HG03159 (cell line): ENCODE results near the gene PHEX.

Experiments used
- ATAC-seq: cut with Tn5 transposase; IDR thresholded peaks from one replicate; pipeline ENCODE4 v1.9.1; 2021; ENCODE audit warnings: mild to moderate bottlenecking, moderate library complexity; ENCODE audit not compliant: unreplicated experiment

PHEX gene

DNA sequence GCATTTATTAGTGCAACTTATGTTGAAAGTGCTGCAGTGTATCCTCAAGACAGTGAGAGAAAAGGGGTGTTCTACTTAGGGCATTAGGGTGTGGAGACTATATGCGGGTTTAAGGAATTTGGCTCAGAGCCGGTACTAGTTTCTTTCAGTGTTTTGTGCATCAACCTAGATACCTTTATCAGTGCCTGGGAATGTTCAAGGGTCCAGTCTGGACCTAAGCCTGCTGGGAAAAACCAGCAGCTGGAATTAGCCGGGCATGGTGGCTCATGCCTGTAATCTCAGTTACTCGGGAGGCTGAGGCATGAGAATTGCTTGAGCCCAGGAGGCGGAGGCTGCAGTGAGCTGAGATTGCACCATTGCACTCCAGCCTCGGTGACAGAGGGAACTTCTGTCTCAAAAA lies 7.4 kb downstream of the PHEX start:
- ATAC-seq, result no peak

DNA sequence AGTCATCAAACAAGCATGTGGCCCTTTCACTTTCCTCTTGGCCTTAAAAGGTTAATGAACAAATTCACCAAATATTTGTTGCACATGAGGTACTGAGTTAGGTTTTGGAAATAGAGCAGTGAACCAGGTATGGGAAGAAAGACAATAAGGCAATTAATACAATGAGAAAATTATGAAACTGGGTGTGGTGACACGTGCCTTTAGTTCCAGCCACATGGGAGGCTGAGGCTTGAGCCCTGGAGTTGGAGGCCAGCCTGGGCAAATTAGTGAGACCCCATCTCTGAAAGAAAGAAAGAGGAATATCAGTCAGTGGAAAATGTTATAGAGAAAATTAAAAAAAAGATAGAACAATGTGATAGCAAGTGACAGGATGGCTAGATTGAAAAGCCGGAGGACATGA lies 8.1 kb downstream of the PHEX start:
- no peak for ATAC-seq

GRCh38 chrX:22041907-22042530 lies 9.9 kb downstream of the PHEX start:
- no peak for ATAC-seq

DNA sequence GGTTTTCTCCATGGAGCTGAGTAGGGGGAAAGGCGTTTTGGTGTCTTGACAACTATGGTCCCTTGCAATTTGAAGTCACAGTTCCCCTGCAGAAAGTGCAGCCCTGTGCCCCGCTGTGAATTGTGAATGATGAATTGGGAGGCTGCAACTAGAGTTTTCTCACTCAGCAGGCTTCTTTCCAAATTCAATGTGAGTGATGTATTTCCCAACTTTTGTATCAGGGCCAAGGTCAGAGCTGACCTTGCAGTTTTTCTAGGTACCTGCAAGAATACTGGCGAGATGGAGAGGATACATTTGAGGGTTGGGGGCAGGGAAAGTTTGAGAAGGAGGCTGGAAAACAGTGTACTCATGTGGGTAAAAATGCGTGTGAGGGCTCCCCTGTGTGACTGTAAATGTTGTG lies 11.7 kb downstream of the PHEX start:
- ATAC-seq, result no peak

- ATAC-seq, result no peak
Observed at GRCh38 chrX:22047468-22047867, 15.3 kb downstream of the PHEX start.

GRCh38 chrX:22053481-22053880 lies 21.4 kb downstream of the PHEX start:
- no peak for ATAC-seq

DNA sequence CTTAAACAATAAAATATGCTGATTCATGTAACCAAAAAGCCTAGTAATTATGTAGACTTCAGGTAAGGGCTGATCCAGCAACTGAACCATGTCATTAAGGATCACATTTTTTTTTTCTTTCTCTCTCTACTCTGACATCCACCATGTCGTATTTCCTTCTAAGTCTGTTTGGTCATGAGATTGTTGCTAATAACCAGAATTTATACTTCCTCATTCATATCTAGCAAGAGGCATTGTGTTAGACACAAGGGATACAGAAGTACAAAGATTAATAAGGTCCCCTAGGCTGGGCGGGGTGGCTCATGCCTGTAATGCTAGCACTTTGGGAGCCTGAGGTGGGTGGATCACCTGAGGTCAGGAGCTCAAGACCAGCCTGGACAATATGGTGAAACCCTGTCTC lies 24.1 kb downstream of the PHEX start:
- no peak for ATAC-seq

GRCh38 chrX:22057667-22058066 lies 25.5 kb downstream of the PHEX start:
- ATAC-seq, result no peak

GRCh38 chrX:22059775-22060174 lies 27.6 kb downstream of the PHEX start:
- no peak for ATAC-seq

- peak; percentile 63 for ATAC-seq
Observed at GRCh38 chrX:22060415-22061280, 28.5 kb downstream of the PHEX start.

- peak; percentile 78 for ATAC-seq
Observed at GRCh38 chrX:22063284-22063683, 31.2 kb downstream of the PHEX start.

DNA sequence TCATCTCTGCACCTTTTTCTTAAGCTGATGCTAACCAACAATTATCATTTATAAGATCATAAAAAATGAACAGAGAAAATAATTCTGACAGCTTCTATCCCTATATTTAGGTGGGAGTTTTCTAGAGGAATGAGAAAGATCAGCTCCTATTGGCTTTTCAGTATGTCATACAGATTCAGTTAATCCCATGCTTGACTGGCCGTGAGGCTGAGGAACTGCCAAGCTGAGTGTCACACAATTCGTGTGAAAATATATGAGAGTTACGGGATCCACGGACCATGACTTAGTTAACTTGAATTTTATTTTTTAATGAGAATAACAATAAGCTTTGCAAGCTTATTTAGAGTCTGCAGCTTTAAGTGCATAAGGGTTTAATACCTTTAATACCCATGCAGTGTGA lies 37.5 kb downstream of the PHEX start:
- no peak for ATAC-seq

DNA sequence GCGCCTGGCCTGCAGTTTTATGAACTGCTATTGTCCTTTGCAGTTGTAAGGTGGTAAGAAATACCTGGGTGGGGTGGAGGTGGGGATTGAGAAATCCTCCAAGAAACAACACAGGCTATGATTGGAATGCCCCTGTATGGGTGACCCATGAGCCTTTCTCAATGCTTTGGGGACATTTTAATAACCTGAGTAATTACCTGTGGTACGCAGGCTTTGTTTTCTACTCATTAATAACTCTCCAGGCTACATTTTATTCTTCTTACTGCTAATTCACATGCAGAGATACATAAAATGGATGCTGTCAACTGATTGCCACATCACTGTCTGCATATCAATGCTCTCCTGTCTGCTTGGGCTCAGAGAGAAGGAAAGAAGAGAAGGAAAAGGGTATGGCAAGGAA lies 41.8 kb downstream of the PHEX start:
- ATAC-seq, result no peak

DNA sequence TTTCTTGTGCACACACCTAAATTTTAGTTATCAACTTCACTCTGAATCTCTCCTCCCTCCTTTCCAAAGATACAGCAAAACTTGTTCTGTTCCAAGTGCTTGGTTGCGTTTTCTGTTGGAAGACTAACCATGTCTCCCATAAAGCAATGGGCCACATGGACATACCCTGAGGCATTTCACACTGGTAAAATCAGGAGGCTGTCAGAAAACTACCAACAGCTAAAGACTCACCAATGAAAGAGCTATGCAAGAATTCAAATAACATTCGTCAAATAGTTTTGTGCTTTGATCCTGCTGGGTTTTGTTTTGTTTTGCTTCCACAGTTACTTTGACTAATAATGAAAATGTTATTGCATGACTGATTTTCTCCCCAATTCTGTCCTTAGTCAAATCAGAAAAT lies 46.0 kb downstream of the PHEX start:
- ATAC-seq, result no peak

DNA sequence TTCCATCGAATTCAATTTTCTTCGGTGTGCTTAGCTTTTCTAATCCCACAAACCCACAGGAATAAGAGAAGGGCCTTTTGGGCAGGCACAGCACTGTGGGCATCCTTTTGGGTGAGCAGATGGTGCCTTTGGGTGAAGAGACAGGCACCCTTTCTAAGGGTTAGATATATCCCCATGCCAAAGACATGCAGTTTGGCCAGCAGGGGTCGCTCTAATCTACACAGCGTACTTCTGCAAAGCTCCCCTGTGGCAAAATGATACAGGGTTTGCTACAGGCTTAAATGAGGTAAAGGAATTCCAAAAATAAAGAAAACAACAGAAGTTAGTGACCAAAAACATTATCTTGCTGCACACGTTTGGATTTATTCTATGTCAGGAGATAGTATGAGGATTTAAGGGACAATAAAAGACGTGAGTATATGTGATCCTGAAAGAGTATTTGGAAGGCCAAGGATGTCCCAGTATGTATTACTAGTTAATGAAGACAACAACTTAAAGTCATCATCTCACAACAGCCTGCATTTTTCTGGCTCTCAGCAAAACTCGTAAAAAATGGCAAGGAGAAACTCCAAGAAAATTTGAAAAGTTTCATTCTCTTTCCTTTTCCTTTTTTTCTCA lies 49.5 kb downstream of the PHEX start:
- ATAC-seq, result peak; percentile 94

GRCh38 chrX:22086003-22086402 lies 53.9 kb downstream of the PHEX start:
- no peak for ATAC-seq

- no peak for ATAC-seq
Observed at GRCh38 chrX:22087011-22087557, 55.0 kb downstream of the PHEX start.

- no peak for ATAC-seq
Observed at GRCh38 chrX:22088326-22088725, 56.2 kb downstream of the PHEX start.

DNA sequence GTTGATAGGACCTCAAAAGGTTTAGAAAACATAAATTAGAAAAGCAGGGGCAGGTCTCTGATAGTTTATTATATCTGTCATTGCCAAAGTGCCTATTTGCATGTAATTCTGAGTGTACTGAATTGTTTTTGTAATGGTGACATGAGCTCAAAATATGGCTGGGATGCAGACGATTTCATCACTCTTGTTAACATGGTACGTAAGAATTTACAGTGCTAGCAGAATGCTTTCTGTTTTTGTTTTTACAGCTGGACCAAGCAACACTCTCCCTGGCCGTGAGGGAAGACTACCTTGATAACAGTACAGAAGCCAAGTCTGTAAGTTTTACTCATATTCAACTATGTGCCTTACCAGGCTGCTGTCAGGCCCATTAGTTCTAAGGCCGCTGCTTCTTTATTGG lies 58.1 kb downstream of the PHEX start:
- no peak for ATAC-seq

DNA sequence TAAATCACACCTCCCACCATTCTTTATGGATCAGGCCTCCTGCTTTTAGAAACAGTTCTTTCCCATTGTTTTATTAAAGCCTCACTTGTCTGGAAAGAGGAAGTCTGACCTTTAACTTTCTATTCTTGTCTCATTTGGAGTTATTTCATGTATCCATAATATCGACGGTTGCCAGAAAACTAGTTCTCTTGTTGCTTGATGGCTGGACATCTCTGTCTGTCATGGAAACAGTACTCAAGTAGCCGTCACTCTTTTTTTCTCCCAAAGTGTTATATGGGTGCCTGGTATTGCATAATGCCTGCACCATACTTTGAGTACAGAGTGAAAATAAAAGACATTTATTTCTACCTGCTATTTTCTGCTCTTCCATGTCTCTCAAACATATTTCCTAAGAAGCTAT lies 61.4 kb downstream of the PHEX start:
- no peak for ATAC-seq

- no peak for ATAC-seq
Observed at GRCh38 chrX:22095286-22095685, 63.2 kb downstream of the PHEX start.

GRCh38 chrX:22095856-22096255 lies 63.7 kb downstream of the PHEX start:
- ATAC-seq, result no peak
